ENCODE data around the gene NFATC1.

NFATC1 gene

GRCh38 chr18:79513381-79514081 is 117.8 kb downstream of the NFATC1 start:
- peaks cover 0 to 25% (median 12%) of the 10 kb centered on the region in 11 experiments; a peak in 15 of 22 replicates for H3K36me3 ChIP-seq
- H3K27me3 ChIP-seq, result peaks cover 0 to 13% (median 0%) of the 10 kb centered on the region in 11 experiments; a peak in 3 of 22 replicates
- no peak overlapping the region for H3K27ac ChIP-seq
- peaks cover 30 to 57% (median 47%) of the 10 kb centered on the region in 10 experiments for H3K4me1 ChIP-seq
- H3K4me2 ChIP-seq, result no peak overlapping the region
- no peaks in the 10 kb centered on the region for H3K9me3 ChIP-seq (replicated peaks in 1 of 11)
- TF ChIP-seq Cebpa-rat (IDR thresholded peaks at IDR 0.05), result no peak
- no peak overlapping the region for H3K4me3 ChIP-seq
- H4K20me1 ChIP-seq, result peaks cover 0 to 26% (median 5%) of the 10 kb centered on the region in 11 experiments; a peak in 7 of 22 replicates
- no peak overlapping the region for H3K9ac ChIP-seq

- Histone ChIP-seq H3K4me1 (peaks cover 16 to 47% (median 35%) of the 10 kb centered on the region in 10 experiments), H3K36me3 (peaks cover 0 to 23% (median 12%) of the 10 kb centered on the region in 11 experiments; a peak in 13 of 22 replicates), H3K9me3 (replicated peaks in 1 of 11) (no peaks in the 10 kb centered on the region), H3K4me2 (peak overlapping the region in 6 of 11 experiments; percentile 21 to 60 (median 52); a peak in 11 of 22 replicates), H3K27ac (no peak overlapping the region), H4K20me1 (peaks cover 0 to 26% (median 0%) of the 10 kb centered on the region in 11 experiments; a peak in 7 of 22 replicates), H3K9ac (no peak overlapping the region), H3K27me3 (peaks cover 0 to 20% (median 6%) of the 10 kb centered on the region in 11 experiments; a peak in 10 of 22 replicates), H3K4me3 (no peak overlapping the region)
- TF ChIP-seq Cebpa-rat (IDR thresholded peaks at IDR 0.05), result no peak
Observed at GRCh38 chr18:79515331-79515730, 119.6 kb downstream of the NFATC1 start.

- Histone ChIP-seq H3K4me1 (peaks cover 16 to 50% (median 35%) of the 10 kb centered on the region in 10 experiments), H4K20me1 (peaks cover 0 to 26% (median 0%) of the 10 kb centered on the region in 11 experiments; a peak in 7 of 22 replicates), H3K9ac (0 out of 22 replicates have a peak overlapping the region, but pooled peaks of 2 of the 11 experiments have one; percentile 16 to 29), H3K4me3 (no peak overlapping the region), H3K27me3 (peaks cover 0 to 21% (median 6%) of the 10 kb centered on the region in 11 experiments; a peak in 10 of 22 replicates), H3K9me3 (replicated peaks in 1 of 11) (no peaks in the 10 kb centered on the region), H3K27ac (no peak overlapping the region), H3K36me3 (peaks cover 0 to 21% (median 12%) of the 10 kb centered on the region in 11 experiments; a peak in 13 of 22 replicates), H3K4me2 (peak overlapping the region in 10 of 11 experiments; percentile 21 to 60 (median 52); a peak in 17 of 22 replicates)
- no peak for TF ChIP-seq Cebpa-rat (IDR thresholded peaks at IDR 0.05)
Observed at GRCh38 chr18:79515944-79516351, 120.2 kb downstream of the NFATC1 start.

GRCh38 chr18:79516441-79516931 is 120.8 kb downstream of the NFATC1 start:
- Histone ChIP-seq H3K27me3 (peaks cover 0 to 21% (median 6%) of the 10 kb centered on the region in 11 experiments; a peak in 10 of 22 replicates), H3K4me2 (peak overlapping the region in 10 of 11 experiments; percentile 21 to 60 (median 52); a peak in 20 of 22 replicates), H3K9ac (0 out of 22 replicates have a peak overlapping the region, but pooled peaks of 1 of the 11 experiments have one; percentile 16), H3K9me3 (replicated peaks in 1 of 11) (no peaks in the 10 kb centered on the region), H3K36me3 (peaks cover 0 to 18% (median 12%) of the 10 kb centered on the region in 11 experiments; a peak in 13 of 22 replicates), H3K4me1 (peaks cover 16 to 52% (median 35%) of the 10 kb centered on the region in 10 experiments), H3K27ac (no peak overlapping the region), H4K20me1 (peaks cover 0 to 26% (median 0%) of the 10 kb centered on the region in 11 experiments; a peak in 7 of 22 replicates), H3K4me3 (no peak overlapping the region)
- TF ChIP-seq Cebpa-rat (IDR thresholded peaks at IDR 0.05), result no peak

GRCh38 chr18:79517341-79517740 is 121.6 kb downstream of the NFATC1 start:
- Histone ChIP-seq H3K4me2 (peak overlapping the region; percentile 15 to 62 (median 54); a peak in 21 of 22 replicates), H3K27ac (no peak overlapping the region), H3K4me3 (no peak overlapping the region), H3K27me3 (peaks cover 0 to 21% (median 6%) of the 10 kb centered on the region in 11 experiments; a peak in 10 of 22 replicates), H3K36me3 (peaks cover 0 to 14% (median 7%) of the 10 kb centered on the region in 11 experiments; a peak in 13 of 22 replicates), H3K9me3 (replicated peaks in 1 of 11) (no peaks in the 10 kb centered on the region), H4K20me1 (peaks cover 0 to 27% (median 0%) of the 10 kb centered on the region in 11 experiments; a peak in 7 of 22 replicates), H3K9ac (no peak overlapping the region), H3K4me1 (peaks cover 16 to 54% (median 35%) of the 10 kb centered on the region in 10 experiments)
- no peak for TF ChIP-seq Cebpa-rat (IDR thresholded peaks at IDR 0.05)

GRCh38 chr18:79518028-79518682 is 122.4 kb downstream of the NFATC1 start:
- no peak for TF ChIP-seq Cebpa-rat (IDR thresholded peaks at IDR 0.05)
- H3K4me2 ChIP-seq, result peak overlapping the region; percentile 15 to 62 (median 54)
- peaks cover 6 to 35% (median 8%) of the 10 kb centered on the region in 11 experiments; a peak in 13 of 22 replicates for H4K20me1 ChIP-seq
- no peaks in the 10 kb centered on the region for H3K9me3 ChIP-seq (replicated peaks in 1 of 11)
- peaks cover 21 to 62% (median 44%) of the 10 kb centered on the region in 10 experiments for H3K4me1 ChIP-seq
- H3K9ac ChIP-seq, result no peak overlapping the region
- peaks cover 0 to 6% (median 0%) of the 10 kb centered on the region in 11 experiments; a peak in 5 of 22 replicates for H3K36me3 ChIP-seq
- H3K27ac ChIP-seq, result no peak overlapping the region
- H3K27me3 ChIP-seq, result peaks cover 0 to 28% (median 6%) of the 10 kb centered on the region in 11 experiments; a peak in 10 of 22 replicates
- H3K4me3 ChIP-seq, result no peak overlapping the region

GRCh38 chr18:79518683-79519128 is 123.0 kb downstream of the NFATC1 start:
- Histone ChIP-seq H3K4me1 (peaks cover 26 to 67% (median 49%) of the 10 kb centered on the region in 10 experiments), H3K36me3 (peaks cover 0 to under 1% (median 0%) of the 10 kb centered on the region in 11 experiments; a peak in 2 of 22 replicates), H3K4me3 (no peak overlapping the region), H3K4me2 (peak overlapping the region in 5 of 11 experiments; percentile 25 to 62 (median 53); a peak in 5 of 22 replicates), H3K9ac (no peak overlapping the region), H4K20me1 (peaks cover 7 to 40% (median 13%) of the 10 kb centered on the region in 11 experiments; a peak in 14 of 22 replicates), H3K9me3 (replicated peaks in 1 of 11) (no peaks in the 10 kb centered on the region), H3K27me3 (peaks cover 0 to 34% (median 6%) of the 10 kb centered on the region in 11 experiments; a peak in 10 of 22 replicates), H3K27ac (no peak overlapping the region)
- no peak for TF ChIP-seq Cebpa-rat (IDR thresholded peaks at IDR 0.05)

Data from BLaER1 treated with 17β-estradiol and CSF1 and Interleukin-3, amounts not matched to agents 10 nM and 100 nM (cell line).